MM.1S (cell line): ENCODE data around the gene NSD2.

ENCODE experiments used
- EZH2 ChIP-seq: fragments of 300-600 bp; sonication (generic); optimal IDR thresholded peaks from 2 replicates; pipeline ENCODE3; 2017; ENCODE audit warnings: low read depth, mild to moderate bottlenecking, antibody characterized with exemption, low read length, mixed read lengths
- TF ChIP-seq, protein P1 (sequence below): fragments of 300-600 bp; sonication (generic); IDR thresholded peaks from 2 replicates; pipeline ENCODE4 v1.5.1; 2016; ENCODE audit warnings: antibody characterized with exemption, low read length, mixed read lengths

DNA sequence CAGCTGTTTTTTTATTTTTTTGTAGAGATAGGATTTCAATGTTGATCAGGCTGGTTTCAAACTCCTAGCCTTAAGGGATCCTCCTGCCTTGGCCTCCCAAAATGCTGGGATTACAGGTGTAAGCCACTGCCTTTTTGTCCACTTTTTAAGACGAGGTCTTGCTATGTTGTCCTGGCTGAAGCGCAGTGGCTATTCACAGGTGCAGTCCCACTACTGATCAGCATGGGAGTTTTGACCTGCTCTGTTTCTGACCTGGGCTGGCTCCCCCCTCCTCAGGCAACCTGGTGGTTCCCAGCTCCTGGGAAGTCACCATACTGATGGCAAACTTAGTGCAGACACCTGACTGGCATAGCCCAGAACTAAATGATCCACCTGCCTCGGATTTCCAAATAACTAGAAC is 2.3 kb upstream of the NSD2 start:
- TF ChIP-seq, protein P1, sequence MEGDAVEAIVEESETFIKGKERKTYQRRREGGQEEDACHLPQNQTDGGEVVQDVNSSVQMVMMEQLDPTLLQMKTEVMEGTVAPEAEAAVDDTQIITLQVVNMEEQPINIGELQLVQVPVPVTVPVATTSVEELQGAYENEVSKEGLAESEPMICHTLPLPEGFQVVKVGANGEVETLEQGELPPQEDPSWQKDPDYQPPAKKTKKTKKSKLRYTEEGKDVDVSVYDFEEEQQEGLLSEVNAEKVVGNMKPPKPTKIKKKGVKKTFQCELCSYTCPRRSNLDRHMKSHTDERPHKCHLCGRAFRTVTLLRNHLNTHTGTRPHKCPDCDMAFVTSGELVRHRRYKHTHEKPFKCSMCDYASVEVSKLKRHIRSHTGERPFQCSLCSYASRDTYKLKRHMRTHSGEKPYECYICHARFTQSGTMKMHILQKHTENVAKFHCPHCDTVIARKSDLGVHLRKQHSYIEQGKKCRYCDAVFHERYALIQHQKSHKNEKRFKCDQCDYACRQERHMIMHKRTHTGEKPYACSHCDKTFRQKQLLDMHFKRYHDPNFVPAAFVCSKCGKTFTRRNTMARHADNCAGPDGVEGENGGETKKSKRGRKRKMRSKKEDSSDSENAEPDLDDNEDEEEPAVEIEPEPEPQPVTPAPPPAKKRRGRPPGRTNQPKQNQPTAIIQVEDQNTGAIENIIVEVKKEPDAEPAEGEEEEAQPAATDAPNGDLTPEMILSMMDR = no peak
- no peak for TF ChIP-seq EZH2
